ENCODE results near the gene FOXO3B.
"Not testable (repeated sequence)": the region's sequence is repeated elsewhere in the genome, so short reads cannot be mapped to it uniquely, and the experiment has no call there.

Gene FOXO3B

GRCh38 chr17:18681767-18682571, at the start of gene FOXO3B:
Gene FOXO3B (minus strand): TSS chr17:18682314. CDS start chr17:18681651, 663 bp downstream.
- peak; percentile 45 for DNase-seq

- DNase-seq: not testable (repeated sequence)
Observed at GRCh38 chr17:18723509-18723908, 41.4 kb upstream of the FOXO3B start.

GRCh38 chr17:18722612-18723011, 40.5 kb upstream of the FOXO3B start:
- not testable (repeated sequence) for DNase-seq

GRCh38 chr17:18721775-18722547, 39.8 kb upstream of the FOXO3B start:
- not testable (repeated sequence) for DNase-seq

- not testable (repeated sequence) for DNase-seq
Observed at GRCh38 chr17:18719428-18720110, 37.5 kb upstream of the FOXO3B start.

GRCh38 chr17:18718643-18719427, 36.7 kb upstream of the FOXO3B start:
- DNase-seq: not testable (repeated sequence)

GRCh38 chr17:18712354-18712999, 30.4 kb upstream of the FOXO3B start:
- DNase-seq: peak; percentile 49

GRCh38 chr17:18708215-18708614, 26.1 kb upstream of the FOXO3B start:
- DNase-seq: not testable (repeated sequence)

GRCh38 chr17:18705955-18706354, 23.8 kb upstream of the FOXO3B start:
- not testable (repeated sequence) for DNase-seq

- DNase-seq: not testable (repeated sequence)
Observed at GRCh38 chr17:18698473-18699103, 16.5 kb upstream of the FOXO3B start.

- DNase-seq: not testable (repeated sequence)
Observed at GRCh38 chr17:18695143-18695542, 13.0 kb upstream of the FOXO3B start.

- not testable (repeated sequence) for DNase-seq
Observed at GRCh38 chr17:18682668-18683067, 554 bp upstream of the FOXO3B start.

GRCh38 chr17:18677381-18677780, 4.7 kb downstream of the FOXO3B start:
- DNase-seq: not testable (repeated sequence)

- DNase-seq: not testable (repeated sequence)
Observed at GRCh38 chr17:18676928-18677327, 5.2 kb downstream of the FOXO3B start.

- not testable (repeated sequence) for DNase-seq
Observed at GRCh38 chr17:18672395-18673227, 9.5 kb downstream of the FOXO3B start.

- DNase-seq: not testable (repeated sequence)
Observed at GRCh38 chr17:18668625-18669024, 13.5 kb downstream of the FOXO3B start.

GRCh38 chr17:18667535-18667934, 14.6 kb downstream of the FOXO3B start:
- not testable (repeated sequence) for DNase-seq

GRCh38 chr17:18666326-18666725, 15.8 kb downstream of the FOXO3B start:
- DNase-seq: not testable (repeated sequence)

- not testable (repeated sequence) for DNase-seq
Observed at GRCh38 chr17:18661924-18662624, 20.0 kb downstream of the FOXO3B start.

GRCh38 chr17:18650094-18650493, 32.0 kb downstream of the FOXO3B start:
- DNase-seq: not testable (repeated sequence)

Data from activated T-cell treated with anti-CD3 and anti-CD28 coated beads for 4 hours (primary cell).